Raji (cell line): Measurements from ENCODE around the gene KCNQ4.

Source experiments
- POLR2A ChIP-seq: IDR thresholded peaks from 2 replicates; pipeline ENCODE4 v1.6.1; 2011; ENCODE audit warnings: low read depth, low read length, control low read depth; ENCODE audit not compliant: insufficient read depth

The KCNQ4 gene

DNA sequence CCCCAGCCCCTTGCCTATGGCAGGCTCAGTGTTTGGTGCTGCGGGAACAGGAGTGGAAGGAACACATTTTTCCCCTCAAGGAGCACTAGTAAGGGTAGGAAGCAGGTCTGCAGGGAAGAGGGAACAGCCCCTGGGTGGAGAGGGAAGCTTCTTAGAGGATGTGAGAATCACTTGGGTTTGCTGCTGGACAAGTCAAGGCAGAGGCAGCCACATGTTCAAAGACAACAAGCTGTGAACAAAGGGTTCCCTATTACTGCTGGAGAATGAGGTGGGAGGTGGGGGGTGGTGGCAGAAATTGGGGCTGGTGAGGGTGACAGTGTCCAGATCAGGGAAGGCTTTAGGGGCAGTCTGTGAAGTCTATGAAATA, 103.4 kb downstream of the KCNQ4 start:
- TF ChIP-seq POLR2A = no peak

DNA sequence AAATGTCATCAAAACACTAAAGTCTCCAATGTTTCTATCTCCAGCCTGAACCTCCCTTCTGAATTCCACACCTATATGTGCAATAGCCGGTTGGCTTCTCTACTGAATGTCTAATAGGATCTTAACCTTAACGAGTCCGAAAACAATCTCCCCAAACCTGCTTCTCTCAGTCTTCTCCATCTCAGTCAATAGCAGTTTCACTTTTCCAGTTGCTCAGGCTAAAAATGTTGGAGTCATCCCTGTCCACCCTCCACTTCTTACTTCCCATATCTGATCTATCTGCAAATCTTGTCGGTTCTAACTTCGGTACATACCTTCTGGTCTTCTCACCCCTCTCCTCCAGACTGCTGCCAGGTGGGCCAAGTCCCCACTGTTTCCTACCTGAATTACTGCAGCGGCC, 104.1 kb downstream of the KCNQ4 start:
- TF ChIP-seq POLR2A = no peak
